Ishikawa (cell line): ENCODE results near the gene APBA1.

ENCODE experiments used
- CEBPB ChIP-seq: IDR thresholded peaks from 2 replicates; pipeline ENCODE4 v1.6.1; 2012
- CREB1 ChIP-seq: IDR thresholded peaks from 2 replicates; pipeline ENCODE4 v1.6.1; 2012; ENCODE audit warnings: low read depth
- EGR1 ChIP-seq: IDR thresholded peaks from 2 replicates; pipeline ENCODE4 v1.6.1; 2012
- EP300 ChIP-seq: IDR thresholded peaks from 2 replicates; pipeline ENCODE4 v1.6.1; 2012; ENCODE audit warnings: borderline replicate concordance
- FOXM1 ChIP-seq: IDR thresholded peaks from 2 replicates; pipeline ENCODE4 v1.6.1; 2012; ENCODE audit warnings: low read depth, borderline replicate concordance
- MAX ChIP-seq: IDR thresholded peaks from 2 replicates; pipeline ENCODE4 v1.6.1; 2012
- NFIC ChIP-seq: IDR thresholded peaks from 2 replicates; pipeline ENCODE4 v1.6.1; 2012
- RAD21 ChIP-seq: IDR thresholded peaks from 2 replicates; pipeline ENCODE4 v1.6.1; 2012; ENCODE audit warnings: low read depth
- REST ChIP-seq: IDR thresholded peaks from 2 replicates; pipeline ENCODE4 v1.6.1; 2012; ENCODE audit warnings: low read depth, mild to moderate bottlenecking
- TAF1 ChIP-seq: IDR thresholded peaks from 2 replicates; pipeline ENCODE4 v1.6.1; 2012; ENCODE audit warnings: low read depth, mild to moderate bottlenecking
- TCF12 ChIP-seq: IDR thresholded peaks from 2 replicates; pipeline ENCODE4 v1.6.1; 2012; ENCODE audit warnings: low read depth
- TEAD4 ChIP-seq: IDR thresholded peaks from 2 replicates; pipeline ENCODE4 v1.6.1; 2012
- USF1 ChIP-seq: IDR thresholded peaks from 2 replicates; pipeline ENCODE4 v1.6.1; 2012
- YY1 ChIP-seq: IDR thresholded peaks from 2 replicates; pipeline ENCODE4 v1.6.1; 2012; ENCODE audit warnings: low read depth
- ZBTB7A ChIP-seq: IDR thresholded peaks from 2 replicates; pipeline ENCODE4 v1.6.1; 2012; ENCODE audit warnings: low read depth

Gene APBA1

GRCh38 chr9:69486498-69486897 is 185.7 kb downstream of the APBA1 start:
- TF ChIP-seq CEBPB (no peak), YY1 (no peak), TCF12 (no peak), RAD21 (no peak), TEAD4 (no peak)

- TF ChIP-seq TCF12 (no peak), MAX (no peak), REST (no peak), FOXM1 (no peak), RAD21 (no peak), NFIC (no peak), YY1 (no peak), TAF1 (no peak), TEAD4 (no peak), EP300 (no peak)
Observed at GRCh38 chr9:69485466-69485865, 186.7 kb downstream of the APBA1 start.

GRCh38 chr9:69483886-69484422 is 188.2 kb downstream of the APBA1 start:
- TF ChIP-seq EP300 (no peak), EGR1 (no peak), CEBPB (no peak), YY1 (no peak)

GRCh38 chr9:69476797-69477196 is 195.4 kb downstream of the APBA1 start:
- TF ChIP-seq CEBPB (no peak), MAX (no peak), TEAD4 (no peak), EP300 (no peak), YY1 (no peak), NFIC (no peak), TAF1 (no peak), FOXM1 (no peak), EGR1 (no peak), ZBTB7A (no peak), REST (no peak), RAD21 (no peak)

- TF ChIP-seq EP300, result no peak
- no peak for TF ChIP-seq FOXM1
- no peak for TF ChIP-seq MAX
- TF ChIP-seq USF1, result no peak
- TF ChIP-seq TEAD4, result no peak
- TF ChIP-seq CEBPB, result no peak
- no peak for TF ChIP-seq NFIC
- no peak for TF ChIP-seq CREB1
- TF ChIP-seq TAF1, result no peak
- TF ChIP-seq REST, result no peak
- TF ChIP-seq YY1, result no peak
- no peak for TF ChIP-seq TCF12
- TF ChIP-seq EGR1, result no peak
- TF ChIP-seq ZBTB7A, result no peak
- no peak for TF ChIP-seq RAD21
Observed at GRCh38 chr9:69476016-69476415, 196.2 kb downstream of the APBA1 start.

- TF ChIP-seq NFIC, result no peak
- no peak for TF ChIP-seq TEAD4
- no peak for TF ChIP-seq EP300
- TF ChIP-seq MAX, result no peak
- no peak for TF ChIP-seq YY1
- TF ChIP-seq TAF1, result no peak
- no peak for TF ChIP-seq TCF12
- no peak for TF ChIP-seq FOXM1
- TF ChIP-seq ZBTB7A, result no peak
- TF ChIP-seq RAD21, result no peak
- no peak for TF ChIP-seq CREB1
- TF ChIP-seq EGR1, result no peak
- no peak for TF ChIP-seq CEBPB
Observed at GRCh38 chr9:69474821-69475220, 197.3 kb downstream of the APBA1 start.
